Vagina (tissue), 2 donors: ENCODE data around the gene ACTR1A. TPM values are rescaled to one million over a fixed set of nuclear protein-coding genes. Genes with fewer than 3 reads are reported as not detected.

Source experiments
- DNase-seq, 2 donors: peaks; one replicate each; pipeline ENCODE4 v3.0.0-alpha.2; 2017; ENCODE audit errors: extremely low spot score in 2 of 2
- H3K27ac ChIP-seq: fragments of 200-600 bp; sonication (generic); one replicate; pipeline ENCODE4 v1.5.1; 2019
- H3K27me3 ChIP-seq: fragments of 200-600 bp; sonication (generic); one replicate; pipeline ENCODE4 v1.5.1; 2019
- H3K36me3 ChIP-seq, 2 donors: fragments of 200-600 bp; sonication (generic); one replicate each; pipeline ENCODE4 v1.5.1; 2017 to 2019
- H3K4me1 ChIP-seq: fragments of 200-600 bp; sonication (generic); one replicate; pipeline ENCODE4 v1.5.1; 2019
- H3K4me3 ChIP-seq, 2 donors: fragments of 200-600 bp; sonication (generic); 1 replicate in 1 of 2; 2 replicates in 1 of 2; pipeline ENCODE4 v1.5.1; 2016 to 2019
- H3K9me3 ChIP-seq: fragments of 200-600 bp; sonication (generic); one replicate; pipeline ENCODE4 v1.5.1; 2019
- POLR2A ChIP-seq, 2 donors: fragments of 450-650 bp; IDR thresholded peaks; one replicate each; pipeline ENCODE4 v1.6.1; 2017; ENCODE audit warnings: antibody characterized with exemption in 2 of 2, mild to moderate bottlenecking in 2 of 2, moderate library complexity in 2 of 2
- POLR2AphosphoS5 ChIP-seq, 2 donors: sonication (generic); formaldehyde crosslinking; IDR thresholded peaks; one replicate each; pipeline ENCODE4 v1.9.0; 2017; ENCODE audit warnings: antibody characterized with exemption in 2 of 2, mild to moderate bottlenecking in 2 of 2, low read depth in 1 of 2; ENCODE audit not compliant: insufficient read depth in 1 of 2
- intact Hi-C: fragments of 100-400 bp; cut with DNase I; formaldehyde crosslinking; loops from one replicate; pipeline ENCODE4 v1.15.1; 2023
- microRNA counts, 2 donors: library from miRNA; unstranded; fragments of <30 nt; microRNA quantifications; one replicate each; lab custom pipeline; 2016 to 2017
- microRNA-seq: library from miRNA; unstranded; fragments of <30 nt; microRNA quantifications from one replicate; pipeline ENCODE4, GENCODE V29; 2017; ENCODE audit warnings: borderline number of aligned reads, borderline replicate concordance
- small RNA-seq: library from RNA; depleted of rRNA; stranded (forward); fragments of <200 nt; gene quantifications from one replicate; pipeline ENCODE3, GENCODE V24; 2016
- total RNA-seq: library from RNA; depleted of rRNA; stranded (reverse); fragments of >200 nt; gene quantifications from one replicate; pipeline ENCODE4 v1.2.3, GENCODE V29; 2016
- TF ChIP-seq, protein P1 (sequence below), 3 experiments: fragments of 450-650 bp in 2 of 3; fragments of 200-600 bp in 1 of 3; sonication (generic) in 1 of 3; IDR thresholded peaks; one replicate each; pipeline ENCODE4 v1.5.1; 2017 to 2019; ENCODE audit warnings: antibody characterized with exemption in 3 of 3, mild to moderate bottlenecking in 2 of 3, moderate library complexity in 2 of 3

ACTR1A gene
- total RNA-seq, 1 donor from 2014 or later = 74.2 TPM

DNA sequence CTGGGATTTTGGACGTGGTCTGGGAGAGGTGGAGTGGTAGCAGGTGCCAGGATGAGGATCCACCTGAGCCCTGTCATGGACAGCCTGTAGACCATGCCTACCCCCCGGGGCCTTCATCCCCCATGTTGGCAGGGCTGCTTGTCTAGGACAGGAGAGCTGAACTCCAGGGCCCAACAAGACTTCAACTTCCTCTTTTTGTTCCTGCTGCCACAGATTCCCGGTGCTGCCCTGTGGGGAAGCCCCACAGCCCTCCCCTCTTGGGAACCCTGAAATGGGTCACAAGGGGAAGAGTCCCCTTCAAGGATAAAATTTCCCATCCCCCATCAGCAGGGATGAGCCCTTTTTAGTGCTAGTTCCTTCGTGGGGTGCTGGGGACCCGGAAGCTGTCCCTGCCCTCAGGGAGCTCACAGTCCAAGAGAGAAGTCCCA, 68.9 kb downstream of the ACTR1A start:
- no peaks in the 10 kb centered on the region for H3K36me3 ChIP-seq
- H3K4me1 ChIP-seq = peaks cover 10% of the 10 kb centered on the region
- DNase-seq = no peak
- no peaks in the 10 kb centered on the region for H3K27me3 ChIP-seq
- no peaks in the 10 kb centered on the region for H3K9me3 ChIP-seq
- no peak for TF ChIP-seq POLR2AphosphoS5 (IDR thresholded peaks at IDR 0.05; ENCODE audit: insufficient read depth in 1 of 2, low read depth in 1 of 2)
- no peak for TF ChIP-seq POLR2A (IDR thresholded peaks at IDR 0.05)
- TF ChIP-seq, protein P1, sequence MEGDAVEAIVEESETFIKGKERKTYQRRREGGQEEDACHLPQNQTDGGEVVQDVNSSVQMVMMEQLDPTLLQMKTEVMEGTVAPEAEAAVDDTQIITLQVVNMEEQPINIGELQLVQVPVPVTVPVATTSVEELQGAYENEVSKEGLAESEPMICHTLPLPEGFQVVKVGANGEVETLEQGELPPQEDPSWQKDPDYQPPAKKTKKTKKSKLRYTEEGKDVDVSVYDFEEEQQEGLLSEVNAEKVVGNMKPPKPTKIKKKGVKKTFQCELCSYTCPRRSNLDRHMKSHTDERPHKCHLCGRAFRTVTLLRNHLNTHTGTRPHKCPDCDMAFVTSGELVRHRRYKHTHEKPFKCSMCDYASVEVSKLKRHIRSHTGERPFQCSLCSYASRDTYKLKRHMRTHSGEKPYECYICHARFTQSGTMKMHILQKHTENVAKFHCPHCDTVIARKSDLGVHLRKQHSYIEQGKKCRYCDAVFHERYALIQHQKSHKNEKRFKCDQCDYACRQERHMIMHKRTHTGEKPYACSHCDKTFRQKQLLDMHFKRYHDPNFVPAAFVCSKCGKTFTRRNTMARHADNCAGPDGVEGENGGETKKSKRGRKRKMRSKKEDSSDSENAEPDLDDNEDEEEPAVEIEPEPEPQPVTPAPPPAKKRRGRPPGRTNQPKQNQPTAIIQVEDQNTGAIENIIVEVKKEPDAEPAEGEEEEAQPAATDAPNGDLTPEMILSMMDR (IDR thresholded peaks at IDR 0.05) = no peak
- intact Hi-C loops = no loop called here
- H3K4me3 ChIP-seq = no peak overlapping the region
- no peak overlapping the region for H3K27ac ChIP-seq

DNA sequence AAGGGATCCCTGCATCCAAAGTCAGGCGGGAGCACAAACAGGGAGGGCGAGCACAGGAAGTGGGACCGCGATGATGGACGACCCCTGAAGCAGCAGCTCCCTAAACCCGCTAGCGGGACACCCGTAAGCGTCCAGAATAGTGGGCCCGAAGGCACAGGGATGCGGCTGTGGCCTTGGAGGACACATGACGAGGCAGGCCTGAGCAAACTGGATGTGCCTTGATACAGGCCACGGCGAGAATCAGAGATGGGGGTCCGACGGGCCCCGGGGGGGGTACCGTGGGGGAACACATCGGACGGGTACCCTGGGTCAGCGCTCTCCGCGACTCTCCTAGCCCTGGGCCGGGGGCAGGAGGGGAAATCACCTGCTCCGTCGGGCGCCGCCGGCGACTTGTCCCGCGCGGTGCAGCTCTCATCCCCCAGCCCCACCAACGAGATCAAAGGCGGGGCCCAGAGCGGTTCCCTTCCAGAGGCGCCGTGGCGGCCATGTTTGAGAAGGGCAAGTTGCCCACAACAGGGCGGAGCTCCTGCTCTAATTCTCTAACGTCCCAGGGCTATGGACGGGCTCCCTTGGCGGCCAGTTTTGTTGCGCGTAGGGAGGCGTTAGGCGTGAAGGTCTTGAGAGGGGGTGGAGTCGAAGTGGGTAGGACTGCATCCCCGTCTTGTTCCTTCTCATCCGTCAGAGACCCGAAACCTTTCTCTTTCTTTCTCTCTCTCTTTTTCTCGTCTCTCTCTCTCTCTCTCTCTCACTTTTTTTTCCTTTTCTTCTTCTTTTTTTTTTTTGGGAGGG, 70.2 kb downstream of the ACTR1A start, which contains the start of gene CUEDC2:
TSS of gene CUEDC2 (minus strand) at position 413 of the 789 bp plus-strand sequence. CDS start 7,386 bp downstream, outside the sequence.
- Histone ChIP-seq H3K4me3 (peak within 1 kb of the TSS; percentile 72 to 85), H3K36me3 (no peaks in the 10 kb centered on the region), H3K27me3 (no peaks in the 10 kb centered on the region), H3K4me1 (peaks cover 10% of the 10 kb centered on the region), H3K9me3 (no peaks in the 10 kb centered on the region), H3K27ac (peak within 1 kb of the TSS; percentile 70)
- intact Hi-C loops = no loop called here
- TF ChIP-seq, protein P1 (IDR thresholded peaks at IDR 0.05) = no peak
- peak; percentile 80 to 98 for TF ChIP-seq POLR2AphosphoS5 (IDR thresholded peaks at IDR 0.05; ENCODE audit: insufficient read depth in 1 of 2, low read depth in 1 of 2)
- peak in 1 of 2 donors; percentile 94 for DNase-seq

DNA sequence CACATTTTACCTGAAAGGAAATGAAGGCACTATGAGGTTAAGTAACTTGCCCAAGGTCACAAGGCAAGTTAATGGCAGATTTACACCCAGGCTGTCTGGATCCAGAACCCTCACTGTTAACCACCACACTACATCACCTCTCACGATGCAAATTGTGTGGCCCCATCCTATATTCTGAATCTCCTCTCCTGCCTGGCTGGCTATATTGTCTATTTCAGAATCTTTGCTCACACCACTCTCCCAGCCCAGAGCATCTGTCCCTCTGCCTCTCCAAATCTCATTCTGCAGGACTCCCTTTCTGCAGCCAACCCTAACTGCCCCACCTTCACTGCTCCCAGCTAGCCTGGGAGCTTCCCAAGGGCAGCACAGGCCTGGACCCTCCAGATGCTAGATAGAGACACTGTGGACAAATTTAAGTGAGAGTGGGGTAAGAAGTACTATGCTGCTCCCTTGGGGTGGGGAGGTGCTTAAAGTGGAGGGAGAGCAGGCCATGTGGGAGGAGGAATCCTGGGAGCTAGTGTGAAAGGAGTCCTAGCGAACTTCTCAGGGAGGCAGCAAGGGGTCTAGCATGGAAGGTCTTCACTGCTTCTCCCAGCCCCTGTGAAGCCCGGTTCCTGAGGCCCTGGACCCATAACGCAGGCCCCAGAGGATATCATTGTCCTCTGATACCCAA, 70.9 kb downstream of the ACTR1A start:
- DNase-seq = no peak
- Histone ChIP-seq H3K27ac (peak overlapping the region; percentile 70), H3K36me3 (no peaks in the 10 kb centered on the region), H3K9me3 (no peaks in the 10 kb centered on the region), H3K27me3 (no peaks in the 10 kb centered on the region), H3K4me1 (peaks cover 10% of the 10 kb centered on the region), H3K4me3 (peak overlapping the region; percentile 72 to 85)
- intact Hi-C loops = no loop called here
- TF ChIP-seq, protein P1 (IDR thresholded peaks at IDR 0.05) = no peak
- TF ChIP-seq POLR2AphosphoS5 (IDR thresholded peaks at IDR 0.05; ENCODE audit: insufficient read depth in 1 of 2, low read depth in 1 of 2) (no peak), POLR2A (IDR thresholded peaks at IDR 0.05) (no peak)

DNA sequence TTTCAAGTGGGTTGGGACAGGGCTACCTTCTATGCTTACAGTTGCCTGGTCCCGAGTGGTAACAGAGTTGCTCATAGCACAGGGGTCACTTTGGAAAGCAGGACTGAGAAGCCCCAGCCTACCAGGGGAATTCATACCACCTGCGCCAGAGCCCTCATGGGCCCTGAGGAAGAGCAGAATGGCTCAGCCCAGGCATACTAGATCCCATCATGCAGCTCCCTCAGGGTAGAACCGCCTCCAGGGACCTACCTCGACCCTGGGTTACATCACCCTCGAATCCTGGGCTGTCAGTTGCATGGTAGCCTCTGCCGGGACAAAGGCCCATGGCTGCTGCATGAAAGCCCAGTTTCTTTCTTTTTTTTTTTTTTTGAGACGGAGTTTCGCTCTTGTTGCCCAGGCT, 73.0 kb downstream of the ACTR1A start:
- no peak overlapping the region for H3K27ac ChIP-seq
- no peak overlapping the region for H3K4me3 ChIP-seq
- no peak for DNase-seq
- intact Hi-C loops = no loop called here
- no peaks in the 10 kb centered on the region for H3K36me3 ChIP-seq
- no peaks in the 10 kb centered on the region for H3K9me3 ChIP-seq
- H3K4me1 ChIP-seq = peaks cover 10% of the 10 kb centered on the region
- no peaks in the 10 kb centered on the region for H3K27me3 ChIP-seq
- TF ChIP-seq POLR2AphosphoS5 (IDR thresholded peaks at IDR 0.05; ENCODE audit: insufficient read depth in 1 of 2, low read depth in 1 of 2) = no peak
- TF ChIP-seq, protein P1 (IDR thresholded peaks at IDR 0.05) = no peak
- no peak for TF ChIP-seq POLR2A (IDR thresholded peaks at IDR 0.05)

MicroRNA genes within 50 kb of the gene (microRNA counts, 767-probe panel; counts per million panel counts)
- microRNA hsa-miR-146b-3p (lab: Ali Mortazavi, UCI) = 238 to 261 counts per million in 2 donors
- microRNA hsa-miR-146b-5p (lab: Ali Mortazavi, UCI) = 238 to 261 counts per million in 2 donors

Small RNA genes within 50 kb of the gene (microRNA-seq; reads per million reads assigned to microRNA genes)
- gene MIR146B = 315 reads per million, percentile 65 among the genes with 10 or more reads in this experiment

Small RNA genes within 50 kb of the gene (small RNA-seq; reads per million reads assigned to genes)
- gene MIR146B = 449 reads per million, percentile 98 among the genes with 10 or more reads in this experiment

Other genes with a start within 250 kb of the ACTR1A start
- gene NFKB2, start 107.0 kb downstream of the ACTR1A start, total RNA-seq = 26.8 TPM
- 6.4 TPM for gene PSD, start 83.9 kb downstream of the ACTR1A start, total RNA-seq
- gene FBXL15, start 81.9 kb downstream of the ACTR1A start, total RNA-seq = 27.7 TPM
- 52.1 TPM for gene CUEDC2, start 70.1 kb downstream of the ACTR1A start, total RNA-seq
- not detected for gene C10orf95, start 51.2 kb downstream of the ACTR1A start, total RNA-seq
- 12.5 TPM for gene SUFU, start 1.3 kb upstream of the ACTR1A start, total RNA-seq
- 126 TPM for gene TRIM8, start 141.8 kb upstream of the ACTR1A start, total RNA-seq
- 7.4 TPM for gene ARL3, start 211.7 kb upstream of the ACTR1A start, total RNA-seq
- 6.4 TPM for gene SFXN2, start 211.9 kb upstream of the ACTR1A start, total RNA-seq
- gene WBP1L, start 241.2 kb upstream of the ACTR1A start, total RNA-seq = 80.8 TPM